Brain microvascular endothelial cell (primary cell): ENCODE results near the gene OTOS.

Experiments
- DNase-seq: peaks from one replicate; pipeline ENCODE4 v3.0.0-alpha.2; 2020
- H3K27ac ChIP-seq: fragments of 250-450 bp; sonication (Bioruptor Pico); 2 replicates; pipeline ENCODE4 v1.5.1; 2020; ENCODE audit warnings: mild to moderate bottlenecking, moderate library complexity
- H3K27me3 ChIP-seq: fragments of 250-450 bp; sonication (Bioruptor Pico); replicated peaks from 2 replicates; pipeline ENCODE4 v1.5.1; 2020; ENCODE audit warnings: mild to moderate bottlenecking
- H3K36me3 ChIP-seq: fragments of 250-450 bp; sonication (Bioruptor Pico); replicated peaks from 2 replicates; pipeline ENCODE4 v1.5.1; 2020; ENCODE audit warnings: mild to moderate bottlenecking
- H3K4me3 ChIP-seq: 2 replicates; pipeline ENCODE4 v1.5.1; 2011; ENCODE audit warnings: low read depth, mild to moderate bottlenecking, control low read depth, low read length, moderate library complexity
- CTCF ChIP-seq: IDR thresholded peaks from 2 replicates; pipeline ENCODE4 v1.5.1; 2011; ENCODE audit warnings: low read depth, mild to moderate bottlenecking, moderate library complexity, low read length, control low read depth, inconsistent platforms; ENCODE audit errors: missing control alignments
- in situ Hi-C: cut with HindIII; loops from 2 replicates; pipeline ENCODE4 v1.10.0; 2017; ENCODE audit warnings: low sequenced_read_pairs, low pct_ligation_motif_present

The OTOS gene

GRCh38 chr2:240126731-240127130 lies 13.7 kb downstream of the OTOS start:
- in situ Hi-C loops, result no loop called here
- no peak for DNase-seq
- TF ChIP-seq CTCF, result no peak
- Histone ChIP-seq H3K4me3 (no peak overlapping the region), H3K27ac (no peak overlapping the region), H3K36me3 (peaks cover 38% of the 10 kb centered on the region), H3K27me3 (no peaks in the 10 kb centered on the region)

DNA sequence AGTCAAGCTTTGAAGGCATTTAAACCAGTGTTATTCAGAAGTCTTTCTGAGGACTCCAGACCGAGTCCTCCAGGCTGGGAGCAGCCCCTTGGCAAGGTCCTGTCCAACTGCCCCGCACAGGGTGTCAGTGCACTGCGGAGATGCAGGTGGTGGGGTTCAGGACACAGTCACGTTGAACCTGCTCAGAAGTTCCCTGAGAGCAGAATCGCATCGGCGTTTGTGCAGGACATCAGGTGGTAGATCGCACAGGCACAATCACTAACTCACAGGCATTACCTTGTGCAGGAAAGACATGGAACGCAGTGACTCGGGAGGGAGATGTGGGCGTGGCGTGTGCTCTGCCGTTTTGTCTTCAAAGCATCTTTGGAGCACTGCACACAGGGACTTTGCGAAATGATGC lies 14.7 kb downstream of the OTOS start:
- Histone ChIP-seq H3K27ac (no peak overlapping the region), H3K27me3 (no peaks in the 10 kb centered on the region), H3K4me3 (no peak overlapping the region), H3K36me3 (peaks cover 28% of the 10 kb centered on the region)
- no peak for DNase-seq
- in situ Hi-C loops, result no loop called here
- TF ChIP-seq CTCF, result no peak

GRCh38 chr2:240124651-240125030 lies 15.8 kb downstream of the OTOS start:
- in situ Hi-C loops, result no loop called here
- DNase-seq, result no peak
- Histone ChIP-seq H3K27ac (no peak overlapping the region), H3K36me3 (peaks cover 17% of the 10 kb centered on the region), H3K4me3 (no peak overlapping the region), H3K27me3 (no peaks in the 10 kb centered on the region)
- TF ChIP-seq CTCF, result no peak

GRCh38 chr2:240123821-240124650 lies 16.4 kb downstream of the OTOS start:
- in situ Hi-C loops, result no loop called here
- Histone ChIP-seq H3K27ac (no peak overlapping the region), H3K27me3 (no peaks in the 10 kb centered on the region), H3K36me3 (peaks cover 12% of the 10 kb centered on the region), H3K4me3 (no peak overlapping the region)
- no peak for TF ChIP-seq CTCF
- DNase-seq, result no peak

DNA sequence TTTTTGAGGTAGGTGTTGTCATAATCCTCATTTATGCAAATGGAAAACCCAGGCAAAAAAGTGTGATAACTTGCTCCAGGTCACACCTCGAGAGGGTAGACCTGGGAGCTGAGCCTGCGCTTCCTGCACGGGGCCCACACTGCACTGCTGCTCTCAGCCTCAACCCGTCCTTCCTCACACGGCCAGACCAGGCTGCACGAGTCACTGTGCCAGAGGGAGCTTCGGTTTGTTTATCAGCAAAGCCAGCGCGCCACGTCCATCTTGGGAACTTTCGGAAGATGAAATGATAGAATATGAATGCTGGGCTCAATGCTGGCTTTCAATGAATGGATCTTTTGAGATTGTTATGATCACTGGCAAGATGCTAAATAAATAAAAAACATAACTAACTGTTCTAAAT lies 18.8 kb downstream of the OTOS start:
- Histone ChIP-seq H3K4me3 (no peak overlapping the region), H3K27ac (no peak overlapping the region), H3K27me3 (no peaks in the 10 kb centered on the region), H3K36me3 (no peaks in the 10 kb centered on the region)
- TF ChIP-seq CTCF, result no peak
- DNase-seq, result no peak
- in situ Hi-C loops, result no loop called here

- Histone ChIP-seq H3K27ac (no peak overlapping the region), H3K36me3 (no peaks in the 10 kb centered on the region), H3K27me3 (no peaks in the 10 kb centered on the region), H3K4me3 (no peak overlapping the region)
- in situ Hi-C loops, result no loop called here
- no peak for DNase-seq
- TF ChIP-seq CTCF, result no peak
Observed at GRCh38 chr2:240121190-240121589, 19.3 kb downstream of the OTOS start.
